Measurements from ENCODE around the gene KLHL11. TPM values are rescaled to one million over a fixed set of nuclear protein-coding genes. Genes with fewer than 3 reads are reported as not detected.

KLHL11 gene
- total RNA-seq, 1 experiment from 2014 or later, result 16.8 TPM

DNA sequence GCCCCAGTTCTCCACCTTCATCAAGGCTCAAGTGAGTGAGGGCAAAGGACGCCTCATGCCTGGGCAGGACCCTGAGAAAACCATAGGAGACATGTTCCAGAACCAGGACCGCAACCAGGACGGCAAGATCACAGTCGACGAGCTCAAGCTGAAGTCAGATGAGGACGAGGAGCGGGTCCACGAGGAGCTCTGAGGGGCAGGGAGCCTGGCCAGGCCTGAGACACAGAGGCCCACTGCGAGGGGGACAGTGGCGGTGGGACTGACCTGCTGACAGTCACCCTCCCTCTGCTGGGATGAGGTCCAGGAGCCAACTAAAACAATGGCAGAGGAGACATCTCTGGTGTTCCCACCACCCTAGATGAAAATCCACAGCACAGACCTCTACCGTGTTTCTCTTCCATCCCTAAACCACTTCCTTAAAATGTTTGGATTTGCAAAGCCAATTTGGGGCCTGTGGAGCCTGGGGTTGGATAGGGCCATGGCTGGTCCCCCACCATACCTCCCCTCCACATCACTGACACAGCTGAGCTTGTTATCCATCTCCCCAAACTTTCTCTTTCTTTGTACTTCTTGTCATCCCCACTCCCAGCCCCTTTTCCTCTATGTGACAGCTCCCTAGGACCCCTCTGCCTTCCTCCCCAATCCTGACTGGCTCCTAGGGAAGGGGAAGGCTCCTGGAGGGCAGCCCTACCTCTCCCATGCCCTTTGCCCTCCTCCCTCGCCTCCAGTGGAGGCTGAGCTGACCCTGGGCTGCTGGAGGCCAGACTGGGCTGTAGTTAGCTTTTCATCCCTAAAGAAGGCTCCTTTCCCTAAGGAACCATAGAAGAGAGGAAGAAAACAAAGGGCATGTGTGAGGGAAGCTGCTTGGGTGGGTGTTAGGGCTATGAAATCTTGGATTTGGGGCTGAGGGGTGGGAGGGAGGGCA lies 42.7 kb downstream of the KLHL11 start:
- H4K8ac ChIP-seq (replicated peaks; ENCODE audit: insufficient read length, low read depth, low read length), result no peak overlapping the region
- WGBS (ENCODE audit: extremely low coverage, insufficient read length, low lambda C conversion rate), result no CpG with 5 or more reads among the region's 12 CpGs
- no peak overlapping the region for H2BK12ac ChIP-seq (ENCODE audit: insufficient read length, low read depth, low read length)
- Mint-ChIP-seq H3K4me1 (peaks cover 9 to 27% of the 10 kb centered on the region in 2 experiments; a peak in 3 of 4 replicates), H3K9me3 (no peaks in the 10 kb centered on the region), H3K27ac (peak overlapping the region; percentile 67 to 71 (median 69); a peak in 5 of 7 replicates), H3K36me3 (ENCODE audit: insufficient read depth in 1 of 3, low read depth in 3 of 3) (peaks cover 20 to 57% (median 50%) of the 10 kb centered on the region in 3 experiments; a peak in 6 of 7 replicates), H3K27me3 (ENCODE audit: low read depth) (no peaks in the 10 kb centered on the region), H3K4me3 (no peak overlapping the region)
- no peak overlapping the region for H2AFZ ChIP-seq (ENCODE audit: low read length)
- no peak for DNase-seq
- H2BK120ac ChIP-seq (ENCODE audit: low read depth, low read length, poor library complexity, severe bottlenecking), result no peak overlapping the region
- H3K4me2 ChIP-seq (ENCODE audit: insufficient read depth, insufficient read length, low read length), result no peak overlapping the region
- no peaks in the 10 kb centered on the region for H3K79me1 ChIP-seq (ENCODE audit: insufficient read depth, low read depth, low read length, poor library complexity, severe bottlenecking)
- H2BK5ac ChIP-seq (ENCODE audit: insufficient read length, low read length), result no peak overlapping the region
- H3K9ac ChIP-seq (ENCODE audit: extremely low read depth, insufficient read length, low read length), result no peak overlapping the region
- no peaks in the 10 kb centered on the region for H4K20me1 ChIP-seq (ENCODE audit: control insufficient read depth, insufficient read depth, insufficient read length)
- no peak overlapping the region for H4K91ac ChIP-seq (ENCODE audit: insufficient read length, low read depth, low read length)
- no peak overlapping the region for H3T11ph ChIP-seq (ENCODE audit: low read length)
- H3K27me3 ChIP-seq (ENCODE audit: insufficient read depth, low read length), result no peaks in the 10 kb centered on the region
- no peaks in the 10 kb centered on the region for H3K79me2 ChIP-seq (ENCODE audit: insufficient read depth, low read length)
- H2AK5ac ChIP-seq (ENCODE audit: insufficient read length, low read length), result no peak overlapping the region
- H3K4me1 ChIP-seq (ENCODE audit: insufficient read depth, low read length), result no peaks in the 10 kb centered on the region
- H3K23me2 ChIP-seq (ENCODE audit: insufficient read length, low read depth, low read length, poor library complexity, severe bottlenecking), result no peaks in the 10 kb centered on the region
- no peak overlapping the region for H2BK15ac ChIP-seq (ENCODE audit: low read depth, low read length)
- no peak overlapping the region; the same call in 1 of the 2 replicates for H3K14ac ChIP-seq (ENCODE audit: insufficient read depth, low read length)
- TF ChIP-seq, protein P1, sequence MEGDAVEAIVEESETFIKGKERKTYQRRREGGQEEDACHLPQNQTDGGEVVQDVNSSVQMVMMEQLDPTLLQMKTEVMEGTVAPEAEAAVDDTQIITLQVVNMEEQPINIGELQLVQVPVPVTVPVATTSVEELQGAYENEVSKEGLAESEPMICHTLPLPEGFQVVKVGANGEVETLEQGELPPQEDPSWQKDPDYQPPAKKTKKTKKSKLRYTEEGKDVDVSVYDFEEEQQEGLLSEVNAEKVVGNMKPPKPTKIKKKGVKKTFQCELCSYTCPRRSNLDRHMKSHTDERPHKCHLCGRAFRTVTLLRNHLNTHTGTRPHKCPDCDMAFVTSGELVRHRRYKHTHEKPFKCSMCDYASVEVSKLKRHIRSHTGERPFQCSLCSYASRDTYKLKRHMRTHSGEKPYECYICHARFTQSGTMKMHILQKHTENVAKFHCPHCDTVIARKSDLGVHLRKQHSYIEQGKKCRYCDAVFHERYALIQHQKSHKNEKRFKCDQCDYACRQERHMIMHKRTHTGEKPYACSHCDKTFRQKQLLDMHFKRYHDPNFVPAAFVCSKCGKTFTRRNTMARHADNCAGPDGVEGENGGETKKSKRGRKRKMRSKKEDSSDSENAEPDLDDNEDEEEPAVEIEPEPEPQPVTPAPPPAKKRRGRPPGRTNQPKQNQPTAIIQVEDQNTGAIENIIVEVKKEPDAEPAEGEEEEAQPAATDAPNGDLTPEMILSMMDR (conservative IDR thresholded peaks at IDR 0.05), result no peak
- no peak overlapping the region for H3K4ac ChIP-seq (ENCODE audit: low read depth, low read length)
- no peak overlapping the region for H3K56ac ChIP-seq (ENCODE audit: insufficient read length, low read depth, low read length)
- no peak overlapping the region for H2BK20ac ChIP-seq (ENCODE audit: low read depth, low read length, poor library complexity, severe bottlenecking)
- H3K18ac ChIP-seq (ENCODE audit: insufficient read length, low read depth, low read length), result no peak overlapping the region
- H3K23ac ChIP-seq (ENCODE audit: insufficient read length, low read depth, low read length), result no peak overlapping the region
- no peak overlapping the region for H3K27ac ChIP-seq (ENCODE audit: insufficient read length, low read depth, low read length)
- no peak overlapping the region for H4K5ac ChIP-seq (ENCODE audit: insufficient read length, low read depth, low read length)
- H3K9me3 ChIP-seq (ENCODE audit: control insufficient read depth, low read depth, low read length), result no peaks in the 10 kb centered on the region
